Kidney (tissue), 14 donors: ENCODE data around the gene ARHGAP42. TPM values are rescaled to one million over a fixed set of nuclear protein-coding genes. Genes with fewer than 3 reads are reported as not detected.

ENCODE experiments used
- DNase-seq, 5 donors: peaks; one replicate each; pipeline ENCODE4 v3.0.0-alpha.2; 2013 to 2020
- FAIRE-seq: peaks from 2 replicates; lab custom pipeline; 2012; peaks lifted over from hg19 to GRCh38; lab: Jason Lieb, UNC
- H3K27ac ChIP-seq, 2 donors: one replicate each; pipeline ENCODE4 v1.7.0; 2013; ENCODE audit warnings: low read depth in 2 of 2, low read length in 2 of 2, inconsistent platforms in 1 of 2
- H3K27me3 ChIP-seq: one replicate; pipeline ENCODE4 v1.7.1; 2013; ENCODE audit warnings: low read length, inconsistent platforms; ENCODE audit not compliant: control insufficient read depth, insufficient read depth
- H3K36me3 ChIP-seq, 3 donors: one replicate each; pipeline versions ENCODE4 v1.7.0 to v1.7.1; 2013; ENCODE audit warnings: low read length in 3 of 3, control low read depth in 1 of 3, inconsistent platforms in 1 of 3; ENCODE audit not compliant: insufficient read depth in 3 of 3, control insufficient read depth in 2 of 3
- H3K4me1 ChIP-seq, 3 donors: one replicate each; pipeline versions ENCODE4 v1.7.0 to v1.7.1; 2013; ENCODE audit warnings: low read length in 3 of 3, inconsistent platforms in 1 of 3, low read depth in 1 of 3; ENCODE audit not compliant: control insufficient read depth in 2 of 3, insufficient read depth in 2 of 3
- H3K4me3 ChIP-seq, 3 donors: one replicate each; pipeline versions ENCODE4 v1.7.0 to v1.8.1; 2013; ENCODE audit warnings: low read length in 3 of 3, control low read depth in 1 of 3, inconsistent platforms in 1 of 3
- H3K9ac ChIP-seq, 3 donors: one replicate each; pipeline versions ENCODE4 v1.7.0 to v1.7.1; 2013; ENCODE audit warnings: low read length in 3 of 3, control low read depth in 1 of 3, inconsistent platforms in 1 of 3
- H3K9me3 ChIP-seq, 3 donors: one replicate each; pipeline versions ENCODE4 v1.7.0 to v1.7.1; 2013; ENCODE audit warnings: low read length in 3 of 3, control low read depth in 1 of 3, inconsistent platforms in 1 of 3; ENCODE audit not compliant: control insufficient read depth in 2 of 3, insufficient read depth in 1 of 3
- intact Hi-C: fragments of 100-400 bp; cut with DNase I; formaldehyde crosslinking; loops from one replicate; pipeline ENCODE4 v1.11.1; 2022
- polyA plus RNA-seq: library from polyadenylated mRNA; stranded (reverse); fragments of 350-450 nt; fragmentation: Illumina TruSeq; extraction: RNeasy Lipid Tissue Mini Kit (QIAGEN cat#74804); gene quantifications from one replicate; pipeline ENCODE4 v1.2.3, GENCODE V29; 2014; ENCODE audit warnings: low read depth, low replicate concordance; ENCODE audit not compliant: insufficient read depth
- total RNA-seq: library from RNA; stranded (reverse); fragmentation: NEBNext Ultra II Directional; extraction: Animal tissue kit (Norgen Biotek cat#: 25700); gene quantifications from one replicate; pipeline ENCODE4 v1.2.1, GENCODE V29; 2021
- TF ChIP-seq, protein P1 (sequence below): IDR thresholded peaks from 3 replicates; pipeline ENCODE4 v1.5.1; 2012; ENCODE audit warnings: mild to moderate bottlenecking, moderate library complexity, borderline replicate concordance; ENCODE audit not compliant: insufficient read depth; ENCODE audit errors: extremely low read depth
- donor health status: control.
- donor health status: control.
- donor health status: control.
- donor health status: control.
- donor health status: control.
- donor health status: DM: yes; HTN: yes; CAD: no.
- donor health status: Normal renal cell carcinoma (clear cell type).

Gene ARHGAP42
- total and polyA plus RNA-seq, 2 donors from 2014 or later, result 4.2 to 18.9 TPM

DNA sequence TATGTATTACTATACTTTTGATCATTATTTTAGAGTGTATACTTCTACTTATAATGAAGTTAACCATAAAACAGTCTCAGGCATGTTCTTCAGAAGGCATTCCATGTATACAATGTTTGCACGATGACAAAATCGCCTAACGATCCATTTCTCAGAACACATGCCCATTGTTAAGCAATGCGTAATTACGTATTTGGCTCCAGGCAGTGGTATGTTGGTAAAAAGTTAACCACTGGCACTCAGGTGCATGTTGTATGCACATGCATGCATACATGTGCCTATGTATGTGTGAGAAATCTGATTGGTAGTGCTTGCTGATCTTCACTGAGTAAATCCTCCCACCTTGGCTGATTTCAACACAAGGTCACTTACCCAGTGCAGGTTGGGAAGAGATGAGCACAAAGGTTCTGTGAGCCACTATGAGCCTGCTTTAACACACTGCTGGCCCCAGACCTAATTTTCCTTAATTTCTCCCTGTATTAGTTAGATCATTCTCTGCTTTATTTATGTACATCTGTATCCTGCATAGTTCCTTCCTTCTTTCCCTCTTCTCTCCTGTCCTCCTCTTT is 164.6 kb downstream of the ARHGAP42 start:
- intact Hi-C loops, result no loop called here
- Histone ChIP-seq H3K4me3 (no peak overlapping the region), H3K9me3 (no peaks in the 10 kb centered on the region), H3K36me3 (no peaks in the 10 kb centered on the region), H3K4me1 (peaks cover 0 to 9% (median 2%) of the 10 kb centered on the region in 3 donors), H3K27ac (no peak overlapping the region), H3K27me3 (no peaks in the 10 kb centered on the region), H3K9ac (no peak overlapping the region)
- FAIRE-seq (no peak), DNase-seq (no peak)
- TF ChIP-seq, protein P1, sequence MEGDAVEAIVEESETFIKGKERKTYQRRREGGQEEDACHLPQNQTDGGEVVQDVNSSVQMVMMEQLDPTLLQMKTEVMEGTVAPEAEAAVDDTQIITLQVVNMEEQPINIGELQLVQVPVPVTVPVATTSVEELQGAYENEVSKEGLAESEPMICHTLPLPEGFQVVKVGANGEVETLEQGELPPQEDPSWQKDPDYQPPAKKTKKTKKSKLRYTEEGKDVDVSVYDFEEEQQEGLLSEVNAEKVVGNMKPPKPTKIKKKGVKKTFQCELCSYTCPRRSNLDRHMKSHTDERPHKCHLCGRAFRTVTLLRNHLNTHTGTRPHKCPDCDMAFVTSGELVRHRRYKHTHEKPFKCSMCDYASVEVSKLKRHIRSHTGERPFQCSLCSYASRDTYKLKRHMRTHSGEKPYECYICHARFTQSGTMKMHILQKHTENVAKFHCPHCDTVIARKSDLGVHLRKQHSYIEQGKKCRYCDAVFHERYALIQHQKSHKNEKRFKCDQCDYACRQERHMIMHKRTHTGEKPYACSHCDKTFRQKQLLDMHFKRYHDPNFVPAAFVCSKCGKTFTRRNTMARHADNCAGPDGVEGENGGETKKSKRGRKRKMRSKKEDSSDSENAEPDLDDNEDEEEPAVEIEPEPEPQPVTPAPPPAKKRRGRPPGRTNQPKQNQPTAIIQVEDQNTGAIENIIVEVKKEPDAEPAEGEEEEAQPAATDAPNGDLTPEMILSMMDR, result no peak

DNA sequence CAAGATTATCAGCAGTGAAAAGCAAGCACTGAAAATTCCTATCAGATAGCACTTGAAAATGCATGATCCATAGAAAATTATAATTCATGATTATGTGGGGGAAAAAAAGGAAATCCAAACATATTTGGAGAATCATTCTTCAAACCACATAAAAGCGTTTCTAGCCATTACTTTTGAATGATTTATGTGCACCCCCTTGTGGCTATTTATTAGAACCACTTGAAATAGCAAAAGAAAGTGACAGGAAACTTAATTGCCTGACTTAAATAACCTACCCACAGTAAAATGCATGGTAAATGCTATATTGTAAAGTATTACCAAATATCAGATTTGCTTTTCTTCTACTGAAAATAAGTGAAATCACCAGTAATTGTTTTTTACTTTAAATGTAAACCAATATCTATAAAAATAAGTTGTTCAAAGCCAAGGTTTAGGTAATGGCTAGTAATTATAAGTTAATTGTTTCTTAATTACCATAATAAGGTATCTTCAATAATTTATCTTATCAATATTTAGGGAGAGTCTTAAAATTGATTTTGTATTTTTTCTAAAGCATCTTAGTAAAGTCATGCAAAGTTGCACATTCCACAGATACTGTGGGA is 168.5 kb downstream of the ARHGAP42 start:
- peak; percentile 94 for FAIRE-seq
- peaks cover 0 to 3% (median 0%) of the 10 kb centered on the region in 3 donors for H3K4me1 ChIP-seq
- no peaks in the 10 kb centered on the region for H3K36me3 ChIP-seq
- no peak overlapping the region for H3K4me3 ChIP-seq
- TF ChIP-seq, protein P1, result peak; percentile 43
- peak in 2 of 5 donors; percentile 78 to 81 for DNase-seq
- intact Hi-C loops, result loop anchor here (5.0 kb wide), 1 partner anchor 163 kb away; no protein-coding TSS in a partner anchor
- no peak overlapping the region for H3K27ac ChIP-seq
- H3K9ac ChIP-seq, result no peak overlapping the region
- no peaks in the 10 kb centered on the region for H3K9me3 ChIP-seq
- H3K27me3 ChIP-seq, result no peaks in the 10 kb centered on the region

DNA sequence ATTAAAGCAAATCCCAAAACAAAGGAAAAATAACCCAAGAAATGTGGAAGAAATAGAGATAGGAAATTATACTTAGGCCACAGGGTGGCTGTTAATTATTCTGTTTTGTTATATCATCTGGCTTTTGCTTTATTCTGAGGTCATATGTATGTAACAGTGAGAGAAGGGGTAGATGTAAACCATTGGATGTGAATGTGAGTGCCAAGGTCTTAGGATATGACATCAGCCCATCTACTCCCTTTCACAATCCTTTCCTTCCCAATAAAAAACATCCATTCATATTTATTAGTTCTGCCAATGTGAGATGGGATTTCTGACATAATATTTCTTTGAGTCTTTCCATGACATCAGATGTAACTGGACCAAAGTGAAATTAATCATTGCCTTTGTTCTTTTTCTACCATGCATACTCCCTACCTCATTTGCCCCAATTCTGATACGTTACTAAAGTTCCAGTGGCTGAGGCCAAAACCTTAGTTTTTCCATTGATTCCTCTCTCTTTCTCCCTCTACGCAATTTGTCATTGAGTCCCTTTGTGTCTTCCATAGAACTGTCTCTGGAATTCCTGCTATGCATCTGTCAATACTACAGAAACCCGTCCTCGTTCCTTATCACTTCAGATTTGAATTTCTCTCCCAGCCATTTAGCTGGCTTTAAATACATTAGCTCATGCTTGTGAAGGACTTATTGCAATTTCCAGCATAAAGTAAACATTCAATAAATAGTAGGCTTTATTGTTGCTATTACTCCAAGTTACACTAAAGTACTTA is 170.3 kb downstream of the ARHGAP42 start:
- no peaks in the 10 kb centered on the region for H3K27me3 ChIP-seq
- no peak for FAIRE-seq
- intact Hi-C loops, result loop anchor here (5.0 kb wide), 1 partner anchor 165 kb away; no protein-coding TSS in a partner anchor
- no peaks in the 10 kb centered on the region for H3K9me3 ChIP-seq
- H3K4me1 ChIP-seq, result peaks cover 0 to 3% (median 0%) of the 10 kb centered on the region in 3 donors
- no peak overlapping the region for H3K9ac ChIP-seq
- H3K4me3 ChIP-seq, result no peak overlapping the region
- DNase-seq, result no peak
- H3K36me3 ChIP-seq, result no peaks in the 10 kb centered on the region
- no peak overlapping the region for H3K27ac ChIP-seq
- TF ChIP-seq, protein P1, result no peak
